ENCODE measurements around the gene NAPSA. TPM values are rescaled to one million over a fixed set of nuclear protein-coding genes. Genes with fewer than 3 reads are reported as not detected.

NAPSA gene
- total and polyA plus RNA-seq, 12 donors: 0.22 to 1.1 (median 0.41) TPM; not detected in 8

GRCh38 chr19:50320051-50320450 is 45.4 kb downstream of the NAPSA start:
- TF ChIP-seq, protein P1, sequence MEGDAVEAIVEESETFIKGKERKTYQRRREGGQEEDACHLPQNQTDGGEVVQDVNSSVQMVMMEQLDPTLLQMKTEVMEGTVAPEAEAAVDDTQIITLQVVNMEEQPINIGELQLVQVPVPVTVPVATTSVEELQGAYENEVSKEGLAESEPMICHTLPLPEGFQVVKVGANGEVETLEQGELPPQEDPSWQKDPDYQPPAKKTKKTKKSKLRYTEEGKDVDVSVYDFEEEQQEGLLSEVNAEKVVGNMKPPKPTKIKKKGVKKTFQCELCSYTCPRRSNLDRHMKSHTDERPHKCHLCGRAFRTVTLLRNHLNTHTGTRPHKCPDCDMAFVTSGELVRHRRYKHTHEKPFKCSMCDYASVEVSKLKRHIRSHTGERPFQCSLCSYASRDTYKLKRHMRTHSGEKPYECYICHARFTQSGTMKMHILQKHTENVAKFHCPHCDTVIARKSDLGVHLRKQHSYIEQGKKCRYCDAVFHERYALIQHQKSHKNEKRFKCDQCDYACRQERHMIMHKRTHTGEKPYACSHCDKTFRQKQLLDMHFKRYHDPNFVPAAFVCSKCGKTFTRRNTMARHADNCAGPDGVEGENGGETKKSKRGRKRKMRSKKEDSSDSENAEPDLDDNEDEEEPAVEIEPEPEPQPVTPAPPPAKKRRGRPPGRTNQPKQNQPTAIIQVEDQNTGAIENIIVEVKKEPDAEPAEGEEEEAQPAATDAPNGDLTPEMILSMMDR (IDR thresholded peaks at IDR 0.05): no peak
- intact Hi-C loops (cut with DNase I): no loop called here
- Histone ChIP-seq H3K4me1 (peaks cover 0 to under 1% (median 0%) of the 10 kb centered on the region in 9 donors), H3K27me3 (peaks cover 0 to 30% (median 23%) of the 10 kb centered on the region in 7 donors), H3K9me3 (no peaks in the 10 kb centered on the region), H3K27ac (no peak overlapping the region), H3K36me3 (no peaks in the 10 kb centered on the region), H3K4me3 (no peak overlapping the region)
- DNase-seq (no peak), ATAC-seq (no peak)
- 89 to 92% methylated on average over 12 of the region's 12 CpGs for WGBS, 2 donors

DNA sequence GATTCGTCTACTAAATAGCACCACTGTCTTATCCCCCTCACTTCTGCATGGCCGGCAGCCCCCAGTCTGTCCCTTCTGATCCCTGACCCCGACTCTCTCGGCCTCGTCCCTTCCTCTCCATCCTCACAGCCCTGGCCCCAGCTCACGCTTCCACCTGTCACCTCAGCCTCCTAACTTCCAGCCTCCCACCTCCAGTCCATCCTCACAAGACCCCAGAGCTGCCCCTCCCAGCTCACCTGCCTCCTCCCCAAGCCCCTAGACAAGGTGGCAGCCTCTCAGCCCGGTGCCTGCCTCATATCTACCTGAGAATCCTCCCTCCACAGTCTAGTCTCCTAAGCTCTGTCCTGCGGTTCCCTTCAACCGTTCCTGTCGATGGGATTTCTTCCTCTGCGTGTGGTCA is 46.3 kb downstream of the NAPSA start:
- no peaks in the 10 kb centered on the region for H3K4me1 ChIP-seq
- no peak for ATAC-seq
- no peak overlapping the region for H3K4me3 ChIP-seq
- intact Hi-C loops (cut with DNase I): no loop called here
- TF ChIP-seq, protein P1 (IDR thresholded peaks at IDR 0.05): no peak
- no peak for DNase-seq
- WGBS, 2 donors: 82 to 86% methylated on average over 11 of the region's 11 CpGs
- no peaks in the 10 kb centered on the region for H3K9me3 ChIP-seq
- H3K27ac ChIP-seq: no peak overlapping the region
- H3K27me3 ChIP-seq: peaks cover 0 to 39% (median 31%) of the 10 kb centered on the region in 7 donors
- H3K36me3 ChIP-seq: no peaks in the 10 kb centered on the region

GRCh38 chr19:50318438-50318837 is 47.0 kb downstream of the NAPSA start:
- WGBS, 2 donors: 88 to 89% methylated on average over 8 of the region's 8 CpGs
- no peaks in the 10 kb centered on the region for H3K9me3 ChIP-seq
- DNase-seq (no peak), ATAC-seq (no peak)
- H3K4me1 ChIP-seq: no peaks in the 10 kb centered on the region
- intact Hi-C loops (cut with DNase I): no loop called here
- no peak overlapping the region for H3K27ac ChIP-seq
- H3K36me3 ChIP-seq: no peaks in the 10 kb centered on the region
- TF ChIP-seq, protein P1 (IDR thresholded peaks at IDR 0.05): no peak
- peaks cover 0 to 47% (median 38%) of the 10 kb centered on the region in 7 donors for H3K27me3 ChIP-seq
- H3K4me3 ChIP-seq: no peak overlapping the region

DNA sequence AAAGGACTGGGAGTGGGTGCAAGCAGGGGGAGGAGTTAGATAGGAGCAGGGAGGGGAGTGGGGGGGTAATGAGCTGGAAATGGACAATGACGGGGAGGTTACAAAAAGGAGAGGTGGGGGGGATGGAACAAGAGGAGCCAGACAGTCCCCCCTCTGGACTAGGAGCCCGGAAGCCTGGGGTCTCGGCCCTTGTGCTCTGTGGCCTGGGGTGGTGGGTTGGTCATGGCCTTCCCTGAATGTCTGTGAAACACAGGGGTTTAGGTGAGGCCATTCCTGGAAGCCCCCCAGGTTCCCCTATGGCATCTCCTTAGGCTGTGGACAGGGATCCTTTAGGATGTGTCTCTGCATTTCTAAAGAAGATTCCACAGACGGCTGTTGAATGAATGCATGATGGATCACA is 48.3 kb downstream of the NAPSA start:
- H3K9me3 ChIP-seq: no peaks in the 10 kb centered on the region
- TF ChIP-seq, protein P1 (IDR thresholded peaks at IDR 0.05): no peak
- DNase-seq (no peak), ATAC-seq (no peak)
- H3K36me3 ChIP-seq: no peaks in the 10 kb centered on the region
- H3K4me3 ChIP-seq: no peak overlapping the region
- intact Hi-C loops (cut with DNase I): no loop called here
- H3K4me1 ChIP-seq: peaks cover 0 to 8% (median 0%) of the 10 kb centered on the region in 9 donors
- peaks cover 0 to 60% (median 52%) of the 10 kb centered on the region in 7 donors for H3K27me3 ChIP-seq
- 68 to 82% methylated on average over 4 of the region's 4 CpGs for WGBS, 2 donors
- no peak overlapping the region for H3K27ac ChIP-seq
